ENCODE data around the gene SLC25A29. TPM values are rescaled to one million over a fixed set of nuclear protein-coding genes. Genes with fewer than 3 reads are reported as not detected.

Gene SLC25A29
- total RNA-seq, 1 experiment from 2014 or later = 33.9 TPM

DNA sequence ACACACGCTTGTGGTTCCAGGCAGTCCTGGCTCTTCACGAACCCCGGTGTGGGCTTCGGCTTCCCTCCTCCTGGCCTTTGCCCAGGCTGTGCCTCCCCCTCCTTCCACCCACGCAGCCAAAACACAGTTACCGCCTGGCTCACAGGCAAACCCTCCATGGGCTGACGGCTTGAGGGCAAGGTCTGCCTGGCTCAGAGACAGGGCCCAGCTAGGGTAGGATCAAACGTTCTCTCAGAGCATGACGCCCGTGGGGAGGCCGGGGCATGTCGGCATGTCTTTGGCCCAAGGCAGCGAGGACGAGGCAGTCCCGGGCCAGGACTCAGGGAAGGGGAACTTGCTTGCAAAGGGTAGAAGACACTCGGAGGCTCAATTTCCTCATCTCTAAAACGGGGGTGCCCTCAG lies 19.0 kb upstream of the SLC25A29 start:
- CTCF ChIA-PET = no interaction called here
- BruUV-seq (replicated peaks) = no TSS peak
- Mint-ChIP-seq H3K4me1 (ENCODE audit: insufficient read depth, unreplicated experiment) (peaks cover 7% of the 10 kb centered on the region), H3K27me3 (ENCODE audit: insufficient read depth, unreplicated experiment) (no peaks in the 10 kb centered on the region), H3K36me3 (ENCODE audit: insufficient read depth, unreplicated experiment) (peaks cover 7% of the 10 kb centered on the region), H3K9me3 (ENCODE audit: unreplicated experiment) (no peaks in the 10 kb centered on the region), H3K4me3 (ENCODE audit: unreplicated experiment) (no peak overlapping the region), H3K27ac (ENCODE audit: low read depth, unreplicated experiment) (no peak overlapping the region)
- POLR2A ChIA-PET = no interaction called here
- intact Hi-C loops (cut with micrococcal nuclease) = no loop called here
- TF ChIP-seq, protein P1, sequence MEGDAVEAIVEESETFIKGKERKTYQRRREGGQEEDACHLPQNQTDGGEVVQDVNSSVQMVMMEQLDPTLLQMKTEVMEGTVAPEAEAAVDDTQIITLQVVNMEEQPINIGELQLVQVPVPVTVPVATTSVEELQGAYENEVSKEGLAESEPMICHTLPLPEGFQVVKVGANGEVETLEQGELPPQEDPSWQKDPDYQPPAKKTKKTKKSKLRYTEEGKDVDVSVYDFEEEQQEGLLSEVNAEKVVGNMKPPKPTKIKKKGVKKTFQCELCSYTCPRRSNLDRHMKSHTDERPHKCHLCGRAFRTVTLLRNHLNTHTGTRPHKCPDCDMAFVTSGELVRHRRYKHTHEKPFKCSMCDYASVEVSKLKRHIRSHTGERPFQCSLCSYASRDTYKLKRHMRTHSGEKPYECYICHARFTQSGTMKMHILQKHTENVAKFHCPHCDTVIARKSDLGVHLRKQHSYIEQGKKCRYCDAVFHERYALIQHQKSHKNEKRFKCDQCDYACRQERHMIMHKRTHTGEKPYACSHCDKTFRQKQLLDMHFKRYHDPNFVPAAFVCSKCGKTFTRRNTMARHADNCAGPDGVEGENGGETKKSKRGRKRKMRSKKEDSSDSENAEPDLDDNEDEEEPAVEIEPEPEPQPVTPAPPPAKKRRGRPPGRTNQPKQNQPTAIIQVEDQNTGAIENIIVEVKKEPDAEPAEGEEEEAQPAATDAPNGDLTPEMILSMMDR (IDR thresholded peaks at IDR 0.05; ENCODE audit: unreplicated experiment) = no peak
- no peak for DNase-seq (ENCODE audit: unreplicated experiment)

DNA sequence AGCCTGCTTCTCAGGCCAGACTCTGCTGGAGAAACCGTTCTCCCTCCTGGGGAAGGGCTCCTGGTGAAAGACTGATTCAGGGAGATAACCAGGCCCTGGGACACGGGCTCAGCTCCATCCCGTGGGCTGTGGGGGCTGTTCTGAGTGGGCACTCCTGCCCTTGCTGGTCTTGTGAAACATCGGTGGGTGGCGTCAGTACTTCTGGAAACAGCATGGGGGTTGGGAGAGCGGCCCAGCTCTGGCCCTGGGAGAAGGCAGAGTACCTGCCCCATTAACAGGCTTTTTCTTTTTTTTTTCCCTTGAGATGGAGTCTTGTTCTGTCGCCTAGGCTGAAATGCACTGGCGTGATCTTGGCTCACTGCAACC lies 17.7 kb upstream of the SLC25A29 start:
- CTCF ChIA-PET = no interaction called here
- Mint-ChIP-seq H3K36me3 (ENCODE audit: insufficient read depth, unreplicated experiment) (peaks cover 7% of the 10 kb centered on the region), H3K4me3 (ENCODE audit: unreplicated experiment) (no peak overlapping the region)

DNA sequence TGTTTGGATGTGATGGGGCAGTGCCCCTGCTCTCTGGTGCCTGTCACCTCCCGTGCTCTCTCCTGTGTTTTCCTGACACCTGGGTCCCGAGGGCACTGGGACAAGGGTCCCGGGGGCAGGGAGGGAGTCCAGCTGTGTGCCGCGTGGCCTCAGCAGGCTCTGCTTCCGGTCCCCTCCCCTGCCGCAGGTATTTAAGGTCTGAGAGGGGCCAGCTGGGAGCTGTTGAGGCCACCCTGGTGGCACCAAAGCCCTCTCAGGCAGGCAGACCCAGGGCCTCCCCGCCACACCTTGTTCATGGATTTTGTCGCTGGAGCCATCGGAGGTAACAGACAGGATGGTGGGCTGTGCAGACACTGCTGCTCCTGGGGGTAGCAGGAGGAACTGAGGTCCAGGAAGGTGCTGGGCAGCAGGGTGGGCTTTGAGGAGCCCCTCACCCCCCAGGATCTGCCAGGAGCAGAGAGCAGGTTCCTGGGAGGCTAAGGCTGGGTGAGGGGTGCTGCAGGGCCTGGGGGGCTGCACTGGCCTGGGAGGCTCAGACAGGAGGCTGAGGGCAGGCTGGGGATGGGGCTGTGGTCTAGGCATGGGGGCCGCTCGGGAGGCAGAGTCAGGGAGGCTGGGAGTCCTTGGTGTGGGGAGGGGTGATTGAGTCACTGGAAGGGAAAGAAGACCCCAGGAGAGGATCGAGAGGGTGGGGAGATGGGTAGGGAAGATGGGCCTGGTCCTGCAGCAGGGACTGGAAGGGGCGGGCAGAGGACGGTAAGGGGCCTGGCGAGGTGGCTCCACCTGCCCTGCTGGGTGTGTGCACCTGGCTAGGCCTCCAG lies 17.1 kb upstream of the SLC25A29 start, which contains the start of gene SLC25A47:
Gene SLC25A47 (plus strand): TSS at position 219 of the 821 bp plus-strand sequence. CDS start 76 bp downstream, at position 295.
- no peak within 1 kb of the TSS for H3K4me3 Mint-ChIP-seq (ENCODE audit: unreplicated experiment)
- H3K4me1 Mint-ChIP-seq (ENCODE audit: insufficient read depth, unreplicated experiment) = peaks cover 8% of the 10 kb centered on the region
- CTCF ChIA-PET = interaction anchor here (0.6 kb wide), 1 partner anchor 62 kb away, joined by 4 read pairs; no protein-coding TSS in a partner anchor
- TF ChIP-seq, protein P1 (IDR thresholded peaks at IDR 0.05; ENCODE audit: unreplicated experiment) = no peak
- BruUV-seq (replicated peaks) = no TSS peak
- no peaks in the 10 kb centered on the region for H3K27me3 Mint-ChIP-seq (ENCODE audit: insufficient read depth, unreplicated experiment)
- POLR2A ChIA-PET = interaction anchor here (1.2 kb wide), 1 partner anchor 18 kb away, joined by 3 read pairs; no protein-coding TSS in a partner anchor
- H3K27ac Mint-ChIP-seq (ENCODE audit: low read depth, unreplicated experiment) = no peak within 1 kb of the TSS
- H3K36me3 Mint-ChIP-seq (ENCODE audit: insufficient read depth, unreplicated experiment) = peaks cover 7% of the 10 kb centered on the region
- H3K9me3 Mint-ChIP-seq (ENCODE audit: unreplicated experiment) = no peaks in the 10 kb centered on the region
- intact Hi-C loops (cut with micrococcal nuclease) = no loop called here
- no peak for DNase-seq (ENCODE audit: unreplicated experiment)

More for the DNA sequence above, 17.7 kb upstream of the SLC25A29 start:
- peaks cover 8% of the 10 kb centered on the region for H3K4me1 Mint-ChIP-seq (ENCODE audit: insufficient read depth, unreplicated experiment)
- POLR2A ChIA-PET = no interaction called here
- no peak overlapping the region for H3K27ac Mint-ChIP-seq (ENCODE audit: low read depth, unreplicated experiment)
- TF ChIP-seq, protein P1 (IDR thresholded peaks at IDR 0.05; ENCODE audit: unreplicated experiment) = no peak
- intact Hi-C loops (cut with micrococcal nuclease) = no loop called here
- no peaks in the 10 kb centered on the region for H3K27me3 Mint-ChIP-seq (ENCODE audit: insufficient read depth, unreplicated experiment)
- H3K9me3 Mint-ChIP-seq (ENCODE audit: unreplicated experiment) = no peaks in the 10 kb centered on the region
- DNase-seq (ENCODE audit: unreplicated experiment) = no peak
- no TSS peak for BruUV-seq (replicated peaks)

DNA sequence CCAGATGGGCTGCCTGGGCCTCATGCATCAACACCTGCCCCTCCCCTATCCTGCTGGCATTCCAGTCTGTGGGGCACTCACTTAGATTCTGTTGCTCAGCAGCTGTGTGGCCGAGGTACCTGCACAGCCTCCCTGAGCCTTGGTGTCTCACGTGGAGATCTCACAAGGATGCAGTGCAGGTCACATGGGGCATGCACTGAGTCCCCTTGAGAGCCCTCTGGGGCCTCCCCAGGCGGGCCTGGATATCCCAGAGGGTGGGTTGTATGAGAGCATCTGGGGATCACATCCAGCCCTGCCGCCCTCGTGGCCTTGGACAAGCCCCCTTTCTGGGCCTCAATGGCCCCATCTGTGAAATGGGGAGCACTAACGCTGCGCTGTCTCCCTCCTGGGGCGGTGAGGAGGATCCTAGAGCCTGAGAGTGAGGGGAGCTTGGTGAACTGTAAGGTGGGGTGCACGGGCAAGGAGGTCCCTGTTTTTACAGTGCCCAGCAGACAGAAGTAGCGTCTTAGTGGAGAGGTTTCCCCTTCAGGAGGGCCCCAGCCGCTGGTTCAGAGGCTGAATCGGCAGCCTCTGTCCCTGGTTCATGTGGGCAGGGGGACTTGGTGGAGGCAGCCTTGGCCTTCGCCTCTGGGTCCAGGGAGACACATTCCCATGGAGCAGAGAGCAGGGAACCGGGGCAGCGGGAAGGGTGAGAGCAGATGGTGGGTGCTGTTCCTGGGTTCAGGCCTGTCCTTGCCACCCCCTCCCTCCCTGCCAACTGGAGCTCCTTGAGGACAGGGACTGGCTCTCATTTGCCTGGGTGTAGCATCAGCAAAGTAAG lies 16.1 kb upstream of the SLC25A29 start:
- H3K36me3 Mint-ChIP-seq (ENCODE audit: insufficient read depth, unreplicated experiment) = peaks cover 7% of the 10 kb centered on the region
- H3K27ac Mint-ChIP-seq (ENCODE audit: low read depth, unreplicated experiment) = no peak overlapping the region
- no peak for DNase-seq (ENCODE audit: unreplicated experiment)
- H3K4me1 Mint-ChIP-seq (ENCODE audit: insufficient read depth, unreplicated experiment) = peaks cover 8% of the 10 kb centered on the region
- H3K27me3 Mint-ChIP-seq (ENCODE audit: insufficient read depth, unreplicated experiment) = no peaks in the 10 kb centered on the region
- intact Hi-C loops (cut with micrococcal nuclease) = no loop called here
- no peaks in the 10 kb centered on the region for H3K9me3 Mint-ChIP-seq (ENCODE audit: unreplicated experiment)
- CTCF ChIA-PET = interaction anchor here (0.6 kb wide), 2 partner anchors 45 to 63 kb away, joined by 3 to 4 read pairs; no protein-coding TSS in a partner anchor
- TF ChIP-seq, protein P1 (IDR thresholded peaks at IDR 0.05; ENCODE audit: unreplicated experiment) = no peak
- BruUV-seq (replicated peaks) = no TSS peak
- POLR2A ChIA-PET = interaction anchor here (0.6 to 1.2 kb wide), 2 partner anchors 13 to 19 kb away, joined by 3 read pairs; no protein-coding TSS in a partner anchor
- H3K4me3 Mint-ChIP-seq (ENCODE audit: unreplicated experiment) = no peak overlapping the region
